Keratinocyte (primary cell): Measurements from ENCODE around the gene KRT14.
"Not testable (repeated sequence)": the region's sequence is repeated elsewhere in the genome, so short reads cannot be mapped to it uniquely, and the experiment has no call there.

Experiments
- CTCF ChIP-seq, 3 experiments: IDR thresholded peaks in 1 of 3; conservative IDR thresholded peaks in 1 of 3; optimal IDR thresholded peaks in 1 of 3; 2 replicates in 2 of 3; 3 replicates in 1 of 3; pipeline versions ENCODE3 to v1.5.1; 2011; ENCODE audit warnings: low read length in 3 of 3, mild to moderate bottlenecking in 3 of 3, moderate library complexity in 2 of 3, control low read depth in 1 of 3, inconsistent platforms in 1 of 3; ENCODE audit not compliant: insufficient read depth in 2 of 3; ENCODE audit errors: extremely low read depth in 1 of 3
- EZH2 ChIP-seq: IDR thresholded peaks from one replicate; pipeline ENCODE4 v1.6.1; 2012; ENCODE audit warnings: inconsistent platforms, mild to moderate bottlenecking, low read length, moderate library complexity

- not testable (repeated sequence) for TF ChIP-seq CTCF (optimal IDR thresholded peaks at IDR 0.05 in 1 of 3, IDR thresholded peaks at IDR 0.05 in 1 of 3, conservative IDR thresholded peaks at IDR 0.05 in 1 of 3; ENCODE audit: extremely low read depth in 1 of 3, insufficient read depth in 2 of 3, low read length in 3 of 3); EZH2
Measured at GRCh38 chr17:41616486-41616885, 29.8 kb upstream of the KRT14 start.
